Measurements from ENCODE around the gene LHX2.

Gene LHX2

DNA sequence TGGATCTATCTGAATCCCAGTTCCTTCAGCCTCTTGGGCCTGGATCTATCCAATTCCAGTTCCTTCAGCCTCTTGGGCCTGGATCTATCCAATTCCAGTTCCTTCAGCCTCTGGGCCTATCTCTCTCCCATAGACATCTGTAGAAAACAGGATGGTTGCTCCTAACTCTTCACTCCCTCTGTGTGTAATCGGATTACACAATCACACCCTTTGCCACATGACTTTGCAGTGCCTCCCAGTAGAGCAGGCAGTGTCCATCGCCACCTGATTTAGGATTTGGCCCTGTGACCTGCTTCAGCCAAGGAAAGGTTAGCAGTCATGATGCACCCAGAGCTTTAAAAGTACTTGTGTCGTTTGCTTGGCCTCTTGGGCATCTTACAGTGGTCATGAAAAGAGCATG is 56.7 kb downstream of the LHX2 start:
- DNase-seq: no peak

DNA sequence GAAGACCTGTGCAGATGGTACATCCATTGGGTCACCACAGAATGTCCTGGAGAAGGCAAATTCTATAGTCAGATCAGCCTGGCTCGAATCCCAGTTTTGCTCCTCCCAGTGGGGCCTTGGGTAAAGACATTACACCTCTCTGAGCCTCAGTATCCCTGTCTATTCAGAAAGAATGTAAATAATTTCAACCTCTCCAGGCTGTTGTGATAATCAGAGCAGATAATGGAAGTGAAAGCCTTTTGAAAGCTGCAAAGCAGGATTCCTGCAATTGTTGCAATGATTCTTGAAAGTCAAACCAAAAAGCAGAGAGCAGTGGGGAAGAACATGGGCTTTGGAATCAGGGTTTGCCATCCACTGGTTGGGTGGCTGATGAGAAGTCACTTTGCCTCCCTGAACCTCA is 63.2 kb downstream of the LHX2 start:
- DNase-seq: no peak

DNA sequence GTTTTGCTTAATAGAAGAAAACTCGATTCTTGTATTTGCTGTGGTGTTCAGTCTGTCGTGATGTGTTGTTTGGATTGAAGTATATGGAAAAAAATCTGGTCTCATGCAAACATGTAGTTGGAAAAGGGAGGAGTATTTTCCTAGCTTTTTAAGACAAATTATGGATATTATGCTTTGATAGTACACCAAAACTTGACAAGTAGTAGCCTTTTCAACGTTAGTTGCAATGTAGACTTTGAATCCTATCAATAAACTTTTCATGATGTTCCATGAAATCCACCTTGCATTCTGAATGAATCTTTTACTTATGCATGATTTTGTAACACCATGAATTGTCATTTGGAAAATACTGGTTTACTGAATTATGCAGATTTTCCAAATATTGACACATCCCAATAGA is 64.2 kb downstream of the LHX2 start:
- DNase-seq: no peak

- no peak for DNase-seq
These were observed 66.5 kb downstream of the LHX2 start for GRCh38 chr9:124077915-124078572.

DNA sequence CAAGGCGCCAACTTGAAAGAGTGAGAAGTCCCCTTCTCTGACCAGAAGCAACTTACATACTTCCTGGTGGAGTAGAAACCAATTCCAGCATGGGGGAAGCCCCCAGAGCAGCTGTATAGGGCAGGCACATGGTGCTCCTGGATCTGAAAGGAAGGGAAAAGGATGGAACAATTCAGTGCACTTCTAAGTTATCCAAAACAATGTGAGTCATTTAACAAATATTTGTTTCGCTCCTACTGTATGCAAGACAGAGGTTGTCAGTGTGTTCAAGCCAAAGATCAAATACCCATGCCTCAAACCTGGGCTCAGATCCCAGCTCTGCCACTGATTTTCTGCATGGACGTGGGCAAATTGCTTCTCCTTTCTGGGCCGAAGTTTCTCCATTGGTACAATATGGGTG is 67.1 kb downstream of the LHX2 start:
- no peak for DNase-seq

DNA sequence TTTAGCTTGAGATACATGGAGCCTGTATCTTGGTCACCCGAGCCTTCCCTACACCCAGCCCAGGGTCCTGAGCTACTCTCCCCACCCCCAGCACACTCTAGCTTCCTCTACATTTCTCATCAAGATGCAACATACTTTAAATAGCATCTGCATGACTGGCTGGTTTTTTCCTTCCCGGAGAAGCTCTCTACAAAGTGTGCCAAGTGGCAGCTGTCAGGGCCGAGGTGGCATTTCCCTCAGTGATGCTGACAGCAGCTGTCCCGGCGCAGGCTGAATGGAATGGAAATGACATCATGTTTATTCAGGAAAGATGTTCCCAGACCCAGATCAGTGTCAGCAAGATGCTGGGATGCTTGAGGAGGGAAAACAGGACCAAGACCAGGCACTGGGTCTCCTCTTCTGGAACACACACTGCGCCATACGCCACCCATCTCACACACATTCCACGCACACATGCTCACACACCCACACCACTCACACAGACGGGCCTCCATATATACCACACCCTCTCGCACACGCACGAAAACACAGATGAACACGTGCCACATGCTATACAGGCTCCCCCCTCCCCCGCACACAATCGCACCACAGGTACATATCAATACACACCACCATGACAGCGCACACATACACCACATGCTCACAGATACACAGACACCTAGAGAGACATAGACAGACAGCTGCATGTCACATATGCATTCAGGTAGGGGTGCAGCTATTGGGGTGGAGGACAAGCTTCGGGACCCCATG is 67.8 kb downstream of the LHX2 start:
- DNase-seq: no peak

DNA sequence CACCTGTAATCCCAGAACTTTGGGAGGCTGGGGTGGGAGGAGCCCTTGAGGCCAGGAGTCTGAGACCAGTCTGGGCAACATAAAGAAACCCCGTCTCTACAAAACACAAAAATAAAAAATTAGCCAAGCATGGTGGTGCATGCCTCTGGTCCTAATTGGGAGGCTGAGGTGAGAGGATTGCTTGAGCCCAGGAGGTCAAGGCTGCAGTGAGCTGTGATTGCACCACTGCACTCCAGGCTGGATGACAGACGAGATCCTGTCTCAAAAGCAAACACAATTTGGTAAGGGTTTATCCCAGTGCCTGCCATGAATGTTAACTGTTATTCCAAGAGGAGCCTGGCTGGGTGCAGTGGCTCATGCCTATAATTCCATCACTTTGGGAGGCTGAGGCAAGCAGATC is 71.1 kb downstream of the LHX2 start:
- no peak for DNase-seq

Data from GDM1 (cell line).